ENCODE results near the gene TCERG1L. TPM values are rescaled to one million over a fixed set of nuclear protein-coding genes. Genes with fewer than 3 reads are reported as not detected.

Gene TCERG1L
- total RNA-seq, 2 experiments from 2014 or later = 0.06 TPM; not detected in 1

- no peaks in the 10 kb centered on the region for H3K9me3 Mint-ChIP-seq
- no peaks in the 10 kb centered on the region for H3K4me1 Mint-ChIP-seq (ENCODE audit: low read depth)
- no peak for TF ChIP-seq CTCF (IDR thresholded peaks at IDR 0.05)
- no peak overlapping the region for H3K4me3 ChIP-seq (ENCODE audit: low read length)
- H3K9me3 ChIP-seq (ENCODE audit: control insufficient read depth in 1 of 2, insufficient read depth in 1 of 2, low read length in 2 of 2) = peaks cover 0 to 15% of the 10 kb centered on the region in 2 experiments
- POLR2A ChIA-PET = no interaction called here
- intact Hi-C loops (cut with DNase I, micrococcal nuclease) = no loop called here
- no peaks in the 10 kb centered on the region for H3K4me1 ChIP-seq (ENCODE audit: insufficient read depth, low read length)
- H3K27me3 ChIP-seq (ENCODE audit: control insufficient read depth in 1 of 2, insufficient read depth in 2 of 2, low read length in 2 of 2) = no peaks in the 10 kb centered on the region
- H3K27me3 Mint-ChIP-seq = peaks cover 4% of the 10 kb centered on the region
- CTCF ChIA-PET = no interaction called here
- no peak overlapping the region for H3K27ac Mint-ChIP-seq
- no peak overlapping the region for H3K4me3 Mint-ChIP-seq
- no peak overlapping the region for H3K27ac ChIP-seq (ENCODE audit: low read depth in 1 of 2, low read length in 2 of 2)
- DNase-seq (no peak), ATAC-seq (ENCODE audit: poor library complexity) (no peak)
- no peaks in the 10 kb centered on the region for H3K36me3 Mint-ChIP-seq (ENCODE audit: low read depth)
- no peaks in the 10 kb centered on the region for H3K36me3 ChIP-seq (ENCODE audit: insufficient read depth, low read length)
Measured at GRCh38 chr10:131068760-131069159, 242.8 kb downstream of the TCERG1L start.

DNA sequence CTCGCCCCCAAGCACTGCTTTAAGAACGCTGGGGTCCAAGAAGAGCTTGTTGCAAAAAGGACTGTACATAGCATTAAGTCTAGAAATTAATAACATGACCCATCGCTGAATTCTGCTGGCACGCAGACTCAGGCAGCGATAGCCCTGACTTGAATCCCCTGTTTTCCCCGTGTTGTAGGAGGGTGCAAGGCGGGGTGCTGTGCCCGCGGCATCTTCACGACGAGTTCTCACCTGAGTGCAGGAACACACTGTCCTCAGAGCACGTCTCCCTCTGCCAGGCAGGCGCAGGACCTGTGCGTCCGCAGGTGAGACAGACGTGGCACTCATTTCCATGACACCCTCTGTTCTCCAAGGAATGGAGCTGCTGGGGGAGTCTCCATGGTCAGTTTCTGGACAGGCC lies 243.2 kb downstream of the TCERG1L start:
- H3K4me1 Mint-ChIP-seq (ENCODE audit: low read depth) = no peaks in the 10 kb centered on the region
- ATAC-seq (ENCODE audit: poor library complexity) (no peak), DNase-seq (no peak)
- H3K9me3 Mint-ChIP-seq = no peaks in the 10 kb centered on the region
- peaks cover 4% of the 10 kb centered on the region for H3K27me3 Mint-ChIP-seq
- TF ChIP-seq CTCF (IDR thresholded peaks at IDR 0.05) = no peak
- peaks cover 0 to 10% of the 10 kb centered on the region in 2 experiments for H3K9me3 ChIP-seq (ENCODE audit: control insufficient read depth in 1 of 2, insufficient read depth in 1 of 2, low read length in 2 of 2)
- H3K36me3 ChIP-seq (ENCODE audit: insufficient read depth, low read length) = no peaks in the 10 kb centered on the region
- no peak overlapping the region for H3K27ac Mint-ChIP-seq
- intact Hi-C loops (cut with DNase I, micrococcal nuclease) = no loop called here
- ChIA-PET CTCF (no interaction called here), POLR2A (no interaction called here)
- no peaks in the 10 kb centered on the region for H3K36me3 Mint-ChIP-seq (ENCODE audit: low read depth)
- H3K4me3 Mint-ChIP-seq = no peak overlapping the region
- no peak overlapping the region for H3K4me3 ChIP-seq (ENCODE audit: low read length)
- H3K4me1 ChIP-seq (ENCODE audit: insufficient read depth, low read length) = no peaks in the 10 kb centered on the region
- H3K27me3 ChIP-seq (ENCODE audit: control insufficient read depth in 1 of 2, insufficient read depth in 2 of 2, low read length in 2 of 2) = no peaks in the 10 kb centered on the region
- no peak overlapping the region for H3K27ac ChIP-seq (ENCODE audit: low read depth in 1 of 2, low read length in 2 of 2)

- H3K27ac Mint-ChIP-seq = no peak overlapping the region
- ATAC-seq (ENCODE audit: poor library complexity) = no peak
- no peak overlapping the region for H3K4me3 ChIP-seq (ENCODE audit: low read length)
- DNase-seq = no peak
- peaks cover 4% of the 10 kb centered on the region for H3K27me3 Mint-ChIP-seq
- intact Hi-C loops (cut with DNase I, micrococcal nuclease) = no loop called here
- H3K4me3 Mint-ChIP-seq = no peak overlapping the region
- no peaks in the 10 kb centered on the region for H3K4me1 ChIP-seq (ENCODE audit: insufficient read depth, low read length)
- no peak overlapping the region for H3K27ac ChIP-seq (ENCODE audit: low read depth in 1 of 2, low read length in 2 of 2)
- ChIA-PET CTCF (no interaction called here), POLR2A (no interaction called here)
- H3K27me3 ChIP-seq (ENCODE audit: control insufficient read depth in 1 of 2, insufficient read depth in 2 of 2, low read length in 2 of 2) = no peaks in the 10 kb centered on the region
- H3K9me3 ChIP-seq (ENCODE audit: control insufficient read depth in 1 of 2, insufficient read depth in 1 of 2, low read length in 2 of 2) = peaks cover 0 to 11% of the 10 kb centered on the region in 2 experiments
- H3K36me3 Mint-ChIP-seq (ENCODE audit: low read depth) = no peaks in the 10 kb centered on the region
- no peaks in the 10 kb centered on the region for H3K9me3 Mint-ChIP-seq
- H3K4me1 Mint-ChIP-seq (ENCODE audit: low read depth) = no peaks in the 10 kb centered on the region
- H3K36me3 ChIP-seq (ENCODE audit: insufficient read depth, low read length) = no peaks in the 10 kb centered on the region
- no peak for TF ChIP-seq CTCF (IDR thresholded peaks at IDR 0.05)
Measured at GRCh38 chr10:131067690-131068089, 243.8 kb downstream of the TCERG1L start.

Data from CD4-positive, alpha-beta T cell (primary cell).